GM12864 (cell line): ENCODE measurements around the gene ADORA3.

Experiments used
- DNase-seq: peaks from one replicate; pipeline ENCODE4 v3.0.0-alpha.2; 2011; ENCODE audit warnings: low read depth
- H3K4me3 ChIP-seq: 2 replicates; pipeline ENCODE4 v1.5.1; 2011; ENCODE audit warnings: mild to moderate bottlenecking, low read depth, low read length, control low read depth
- TF ChIP-seq, protein P1 (sequence below): IDR thresholded peaks from 2 replicates; pipeline ENCODE4 v1.5.1; 2011; ENCODE audit warnings: low read depth, mild to moderate bottlenecking, moderate library complexity, low read length, control low read depth, inconsistent platforms; ENCODE audit errors: missing control alignments

Gene ADORA3

DNA sequence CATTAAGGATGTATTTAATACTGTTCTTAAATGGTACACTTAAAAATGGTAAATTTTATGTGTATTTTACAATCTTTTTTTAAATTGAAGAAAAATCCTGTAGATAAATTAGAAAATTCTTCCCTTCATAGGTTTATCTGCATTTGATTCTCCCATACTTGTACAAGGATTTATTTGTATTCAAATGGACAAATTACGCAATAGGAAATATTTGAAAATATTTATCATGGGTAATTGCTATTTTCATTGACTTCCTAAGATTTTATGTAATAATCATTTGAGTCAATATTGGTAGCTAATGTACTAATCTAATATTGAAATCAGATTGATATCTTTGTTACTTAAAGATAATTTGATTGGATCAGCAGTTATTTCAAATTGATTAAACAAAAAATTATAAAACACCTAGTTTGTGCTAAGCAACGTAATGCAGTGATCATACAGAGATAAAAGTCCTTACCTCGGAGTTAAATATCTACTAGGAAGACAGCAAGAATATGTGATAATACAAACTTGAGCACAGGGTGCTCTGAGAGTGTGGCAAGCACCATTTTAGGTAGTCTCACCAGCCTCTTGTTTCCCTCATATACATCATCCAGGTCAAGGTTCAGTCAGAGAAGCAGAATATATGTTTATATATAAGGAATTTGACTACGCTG, 40.9 kb downstream of the ADORA3 start:
- TF ChIP-seq, protein P1, sequence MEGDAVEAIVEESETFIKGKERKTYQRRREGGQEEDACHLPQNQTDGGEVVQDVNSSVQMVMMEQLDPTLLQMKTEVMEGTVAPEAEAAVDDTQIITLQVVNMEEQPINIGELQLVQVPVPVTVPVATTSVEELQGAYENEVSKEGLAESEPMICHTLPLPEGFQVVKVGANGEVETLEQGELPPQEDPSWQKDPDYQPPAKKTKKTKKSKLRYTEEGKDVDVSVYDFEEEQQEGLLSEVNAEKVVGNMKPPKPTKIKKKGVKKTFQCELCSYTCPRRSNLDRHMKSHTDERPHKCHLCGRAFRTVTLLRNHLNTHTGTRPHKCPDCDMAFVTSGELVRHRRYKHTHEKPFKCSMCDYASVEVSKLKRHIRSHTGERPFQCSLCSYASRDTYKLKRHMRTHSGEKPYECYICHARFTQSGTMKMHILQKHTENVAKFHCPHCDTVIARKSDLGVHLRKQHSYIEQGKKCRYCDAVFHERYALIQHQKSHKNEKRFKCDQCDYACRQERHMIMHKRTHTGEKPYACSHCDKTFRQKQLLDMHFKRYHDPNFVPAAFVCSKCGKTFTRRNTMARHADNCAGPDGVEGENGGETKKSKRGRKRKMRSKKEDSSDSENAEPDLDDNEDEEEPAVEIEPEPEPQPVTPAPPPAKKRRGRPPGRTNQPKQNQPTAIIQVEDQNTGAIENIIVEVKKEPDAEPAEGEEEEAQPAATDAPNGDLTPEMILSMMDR = no peak
- no peak overlapping the region for H3K4me3 ChIP-seq
- no peak for DNase-seq

DNA sequence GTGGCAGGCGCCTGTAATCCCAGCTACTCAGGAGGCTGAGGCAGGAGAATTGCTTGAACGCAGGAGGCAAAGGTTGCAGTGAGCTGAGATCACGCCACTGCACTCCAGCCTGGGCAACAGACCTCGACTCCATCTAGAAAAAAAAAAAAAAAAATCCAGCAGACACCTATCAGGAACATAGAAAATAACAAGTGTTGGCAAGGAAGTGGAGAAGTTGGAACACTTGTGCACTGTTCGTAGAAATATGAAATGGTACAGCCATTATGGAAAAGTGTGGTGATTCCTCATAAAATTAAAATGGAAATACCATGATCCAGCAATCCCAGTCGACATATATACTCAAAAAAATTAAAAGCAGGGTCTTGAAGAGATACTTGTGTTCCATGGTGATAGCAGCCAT, 41.7 kb downstream of the ADORA3 start:
- TF ChIP-seq, protein P1 = no peak

DNA sequence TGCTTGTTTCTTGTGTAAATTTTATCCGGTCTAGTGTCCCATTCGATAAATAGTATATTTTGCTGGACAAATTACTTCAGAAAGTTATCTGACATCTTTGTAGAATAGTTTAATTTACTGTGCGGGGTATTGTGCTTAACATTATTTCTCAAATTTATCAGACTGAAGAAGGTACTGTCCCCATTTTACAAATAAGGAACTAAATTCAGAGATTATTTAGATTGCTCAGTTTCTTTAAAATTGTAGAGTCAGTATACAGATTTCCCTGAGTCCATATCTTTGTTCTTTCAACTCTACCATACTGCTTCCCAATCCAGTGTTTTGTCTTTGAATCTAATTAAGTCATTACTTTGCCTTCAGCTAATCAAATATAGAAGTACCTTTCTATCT, 47.8 kb downstream of the ADORA3 start:
- no peak for DNase-seq
- TF ChIP-seq, protein P1 = no peak
- H3K4me3 ChIP-seq = no peak overlapping the region

More for the DNA sequence above, 41.7 kb downstream of the ADORA3 start:
- DNase-seq = no peak
- H3K4me3 ChIP-seq = no peak overlapping the region

DNA sequence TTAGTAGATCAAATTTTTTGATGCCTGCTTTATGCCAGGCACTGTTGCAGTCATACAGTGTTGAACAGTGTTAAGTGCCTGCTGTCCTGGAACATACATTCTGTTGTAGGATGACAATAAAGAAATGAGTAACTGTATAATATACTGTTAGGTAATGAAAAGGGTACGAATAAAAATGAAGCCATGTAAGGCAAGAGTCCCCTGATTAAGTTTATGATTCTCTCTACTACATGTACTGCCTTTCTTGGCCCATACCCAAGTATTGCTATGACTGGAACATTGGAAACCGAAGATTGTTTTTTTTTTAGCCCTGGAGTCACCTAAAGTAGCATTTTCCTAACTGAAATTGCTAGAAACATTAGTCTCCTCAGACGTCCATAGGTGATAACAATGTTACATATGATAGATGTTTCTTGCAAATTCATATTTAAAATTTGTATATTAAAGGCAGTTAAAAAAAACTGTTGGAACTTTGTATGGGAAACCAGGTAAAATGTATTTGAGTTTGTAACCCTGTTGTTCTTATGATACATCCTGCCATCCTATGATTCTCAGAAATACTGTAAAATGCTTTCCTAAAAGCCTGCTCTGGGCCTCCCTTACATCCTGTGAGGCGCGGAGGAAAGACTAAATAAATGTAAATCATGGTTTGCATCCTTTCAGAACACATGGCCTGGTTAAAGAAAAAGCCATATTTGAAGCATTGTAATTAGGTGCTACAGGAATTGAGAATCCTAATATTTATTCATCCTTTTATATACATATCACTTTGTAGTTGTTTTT, 48.4 kb downstream of the ADORA3 start:
- no peak overlapping the region for H3K4me3 ChIP-seq
- no peak for DNase-seq
- TF ChIP-seq, protein P1 = no peak

DNA sequence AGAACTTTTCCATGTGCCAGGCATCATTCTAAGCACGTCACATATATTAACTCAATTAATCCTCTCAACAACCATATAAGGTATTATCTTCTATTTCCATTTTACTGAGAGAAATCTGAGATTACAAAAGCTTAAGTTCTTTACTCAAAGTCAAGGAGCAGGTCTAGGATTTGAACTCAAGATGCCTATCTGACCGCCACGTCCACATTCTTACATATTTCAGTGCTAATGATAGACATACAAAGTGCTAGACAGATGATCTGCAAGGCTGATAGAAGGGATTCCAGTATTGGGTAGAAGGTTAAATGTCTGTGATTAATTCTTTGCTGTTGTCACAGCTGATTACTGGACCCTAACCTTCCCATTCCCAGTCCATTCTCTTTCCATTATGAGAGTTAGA, 49.7 kb downstream of the ADORA3 start:
- no peak overlapping the region for H3K4me3 ChIP-seq
- DNase-seq = no peak
- TF ChIP-seq, protein P1 = no peak

DNA sequence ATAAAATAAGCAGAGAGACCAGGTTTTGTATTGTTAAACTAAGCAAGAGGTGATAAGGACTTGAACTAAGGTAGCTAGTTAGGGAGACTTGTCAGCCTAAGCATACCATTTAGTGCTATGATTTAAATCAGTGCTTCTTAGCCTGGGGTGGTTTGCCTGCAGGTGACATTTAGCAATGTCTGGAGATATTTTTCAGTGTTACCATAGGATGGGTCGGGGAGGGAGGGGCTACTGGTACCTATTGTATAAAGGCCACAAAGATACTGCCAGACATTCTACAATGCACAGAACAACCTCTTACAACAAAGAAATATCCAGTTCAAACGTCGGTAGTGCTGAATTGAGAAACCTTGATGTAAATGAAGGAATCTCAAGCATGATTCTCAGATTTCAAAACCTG, 50.9 kb downstream of the ADORA3 start:
- TF ChIP-seq, protein P1 = no peak
- no peak overlapping the region for H3K4me3 ChIP-seq
- DNase-seq = no peak
